ENCODE data around the gene FBXO31. TPM values are rescaled to one million over a fixed set of nuclear protein-coding genes. Genes with fewer than 3 reads are reported as not detected.

FBXO31 gene
- total and polyA plus RNA-seq, 2 of the 13 experiments (the other 11 are each of a cell fraction or from before 2014, with no cell fraction given) = 92.4 to 101 TPM

DNA sequence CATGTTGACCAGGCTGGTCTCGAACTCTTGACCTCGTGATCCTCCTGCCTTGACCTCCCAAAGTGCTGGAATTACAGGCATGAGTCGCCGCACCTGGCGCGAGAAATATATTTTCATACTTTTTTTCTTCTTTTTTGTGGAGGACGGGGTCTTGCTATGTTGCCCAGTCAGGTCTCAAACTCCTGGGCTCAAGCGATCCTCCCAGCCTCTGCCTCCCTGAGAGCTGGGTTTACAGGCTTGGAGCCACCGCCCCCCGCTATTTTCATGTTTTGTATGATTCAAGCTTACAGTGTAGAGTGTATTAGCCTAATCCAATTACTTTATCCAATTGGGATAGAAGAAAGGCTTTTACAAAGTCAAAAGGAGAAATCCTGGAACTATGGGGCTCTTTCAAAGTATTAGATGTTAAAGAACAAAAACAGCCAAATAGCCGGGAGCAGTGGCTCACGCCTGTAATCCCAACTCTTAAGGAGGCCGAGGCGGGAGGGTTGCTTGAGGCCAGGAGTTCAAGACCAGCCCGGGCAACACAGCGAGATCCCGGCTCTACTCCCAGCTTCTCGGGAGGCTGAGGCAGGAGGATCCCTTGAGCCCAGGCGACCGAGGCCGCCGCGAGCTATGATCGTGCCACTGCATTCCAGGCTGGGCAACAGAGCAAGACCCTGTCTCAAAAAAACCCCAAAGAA lies 7.2 kb upstream of the FBXO31 start (continued):
- TF ChIP-seq PHF21A (CRISPR knock-in tag; IDR thresholded peaks at IDR 0.05) (no peak), PAWR (CRISPR knock-in tag; IDR thresholded peaks at IDR 0.05; ENCODE audit: borderline replicate concordance) (no peak), MEF2D (CRISPR knock-in tag; IDR thresholded peaks at IDR 0.05) (0 out of 2 replicates have a peak, but pooled peaks have one; percentile 28), ZNF891 (CRISPR knock-in tag; IDR thresholded peaks at IDR 0.05) (peak; percentile 52; the same call in 1 of the 2 replicates), RAD21 (CRISPR knock-in tag; IDR thresholded peaks at IDR 0.05) (no peak), NR2F6 (IDR thresholded peaks at IDR 0.05) (no peak), NR2F6 (CRISPR knock-in tag; IDR thresholded peaks at IDR 0.05) (no peak), YEATS2 (CRISPR knock-in tag; IDR thresholded peaks at IDR 0.05; ENCODE audit: borderline replicate concordance) (no peak), PLRG1 (conservative IDR thresholded peaks at IDR 0.05) (no peak), LCORL (IDR thresholded peaks at IDR 0.05) (no peak), LCORL (CRISPR knock-in tag; IDR thresholded peaks at IDR 0.05) (0 out of 2 replicates have a peak, but pooled peaks have one; percentile 17)
- TF ChIP-seq, protein P1, sequence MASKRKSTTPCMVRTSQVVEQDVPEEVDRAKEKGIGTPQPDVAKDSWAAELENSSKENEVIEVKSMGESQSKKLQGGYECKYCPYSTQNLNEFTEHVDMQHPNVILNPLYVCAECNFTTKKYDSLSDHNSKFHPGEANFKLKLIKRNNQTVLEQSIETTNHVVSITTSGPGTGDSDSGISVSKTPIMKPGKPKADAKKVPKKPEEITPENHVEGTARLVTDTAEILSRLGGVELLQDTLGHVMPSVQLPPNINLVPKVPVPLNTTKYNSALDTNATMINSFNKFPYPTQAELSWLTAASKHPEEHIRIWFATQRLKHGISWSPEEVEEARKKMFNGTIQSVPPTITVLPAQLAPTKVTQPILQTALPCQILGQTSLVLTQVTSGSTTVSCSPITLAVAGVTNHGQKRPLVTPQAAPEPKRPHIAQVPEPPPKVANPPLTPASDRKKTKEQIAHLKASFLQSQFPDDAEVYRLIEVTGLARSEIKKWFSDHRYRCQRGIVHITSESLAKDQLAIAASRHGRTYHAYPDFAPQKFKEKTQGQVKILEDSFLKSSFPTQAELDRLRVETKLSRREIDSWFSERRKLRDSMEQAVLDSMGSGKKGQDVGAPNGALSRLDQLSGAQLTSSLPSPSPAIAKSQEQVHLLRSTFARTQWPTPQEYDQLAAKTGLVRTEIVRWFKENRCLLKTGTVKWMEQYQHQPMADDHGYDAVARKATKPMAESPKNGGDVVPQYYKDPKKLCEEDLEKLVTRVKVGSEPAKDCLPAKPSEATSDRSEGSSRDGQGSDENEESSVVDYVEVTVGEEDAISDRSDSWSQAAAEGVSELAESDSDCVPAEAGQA (IDR thresholded peaks at IDR 0.05; ENCODE audit: low read depth) = no peak
- TF ChIP-seq, protein P1 (CRISPR knock-in tag; IDR thresholded peaks at IDR 0.05; ENCODE audit: borderline replicate concordance) = no peak

Measured in HepG2 (cell line).